IPS DF 4.7 (cell line): ENCODE measurements around the gene SMCO4.
"Not testable (repeated sequence)": the region's sequence is repeated elsewhere in the genome, so short reads cannot be mapped to it uniquely, and the experiment has no call there.

Experiments
- DNase-seq: peaks from one replicate; pipeline ENCODE4 v3.0.0-alpha.2; 2013; ENCODE audit warnings: low spot score; ENCODE audit errors: extremely low read depth

The SMCO4 gene

DNA sequence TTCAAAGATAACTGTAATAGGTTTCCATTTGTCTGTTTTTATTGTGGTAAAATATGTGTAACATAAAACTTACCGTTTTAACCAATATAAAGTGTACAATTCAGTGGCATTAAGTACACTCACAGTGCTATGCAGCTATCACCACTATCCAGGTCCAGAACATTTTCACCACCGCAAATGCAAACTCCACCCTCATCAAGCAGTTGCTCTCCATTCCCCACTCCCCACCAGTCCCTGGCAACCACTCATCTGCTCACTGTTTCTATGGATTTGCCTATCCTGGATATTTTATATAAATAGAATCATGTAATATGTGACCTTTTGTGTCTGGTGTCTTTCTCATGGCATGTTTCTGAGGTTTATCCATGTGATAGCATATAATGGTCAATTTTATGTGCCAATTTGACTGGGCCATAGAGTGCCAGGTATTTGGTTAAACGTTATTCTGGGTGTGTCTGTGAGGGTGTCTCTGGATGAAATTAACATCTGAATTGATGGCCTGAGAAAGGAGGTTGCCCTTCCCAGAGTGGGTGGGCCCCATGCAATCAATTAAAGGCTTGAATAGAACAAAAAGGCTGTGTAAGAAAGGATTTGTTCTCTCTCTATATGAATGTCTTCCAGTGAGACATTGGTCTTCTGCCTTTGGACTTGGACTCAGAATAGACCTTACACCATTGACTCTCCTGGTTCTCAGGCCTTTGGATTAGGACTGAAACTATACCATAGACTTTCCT, 17.2 kb upstream of the SMCO4 start:
- DNase-seq: no peak

- DNase-seq: no peak
Observed at GRCh38 chr11:93559681-93560080, 16.5 kb upstream of the SMCO4 start.

- DNase-seq: no peak
Observed at GRCh38 chr11:93552874-93553273, 9.7 kb upstream of the SMCO4 start.

DNA sequence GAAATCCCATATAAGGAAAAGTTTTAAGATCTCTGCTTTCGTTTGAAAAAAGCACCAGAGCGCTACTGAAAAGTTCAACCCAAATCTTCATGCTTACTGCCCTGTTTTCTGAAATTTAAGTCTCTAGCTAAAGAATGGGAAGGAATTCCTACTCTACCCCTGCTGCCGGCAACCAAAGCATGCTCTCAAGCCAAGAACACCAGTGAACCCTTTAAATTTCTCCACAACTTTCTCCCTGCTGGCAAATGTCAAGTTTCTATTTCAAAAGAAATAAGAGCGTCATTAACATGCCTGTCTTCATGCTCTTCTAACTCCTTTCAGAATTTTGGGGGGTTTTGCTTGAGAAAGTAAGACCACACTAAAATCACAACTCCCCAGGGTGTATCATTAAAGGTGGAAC, 6.8 kb upstream of the SMCO4 start:
- DNase-seq: no peak

- no peak for DNase-seq
Observed at GRCh38 chr11:93548679-93549319, 5.6 kb upstream of the SMCO4 start.

DNA sequence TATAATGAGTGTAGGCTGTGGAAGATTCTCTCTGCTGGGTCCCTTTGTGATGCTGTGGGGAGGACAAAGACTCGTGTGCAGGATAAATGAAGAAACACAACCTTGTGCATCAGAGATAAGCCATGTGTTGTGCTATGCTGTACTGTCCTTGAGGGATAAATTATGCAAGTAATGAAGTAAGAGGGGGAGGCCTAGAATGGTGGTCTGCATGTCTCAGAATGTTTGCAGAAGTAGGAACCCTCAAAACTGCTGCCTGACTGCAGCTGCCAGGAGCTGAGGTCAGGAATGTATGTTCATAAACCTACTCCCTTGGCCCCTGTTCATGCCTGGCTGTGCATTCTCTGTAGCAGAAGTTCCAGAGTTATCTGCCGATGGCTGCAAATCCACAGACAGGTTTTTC, 4.6 kb upstream of the SMCO4 start:
- DNase-seq: no peak

DNA sequence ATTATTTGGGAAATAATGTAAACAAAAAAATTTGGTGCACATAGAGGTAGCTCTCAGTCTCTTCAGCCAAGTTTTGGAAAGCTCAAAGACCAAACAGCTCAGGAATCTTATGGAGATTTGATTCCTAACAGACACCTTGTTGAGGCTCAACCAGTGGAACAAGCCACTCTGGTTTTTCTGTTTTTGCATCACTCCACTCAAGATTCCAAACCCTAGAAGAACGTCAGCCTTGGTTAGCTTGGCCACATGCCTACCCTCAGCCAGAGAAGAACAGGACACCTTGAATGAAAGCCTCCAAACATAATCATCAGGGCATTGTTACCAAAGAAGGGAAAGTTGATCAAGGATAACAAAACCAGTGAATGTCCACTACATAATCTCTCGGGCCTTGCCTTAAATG, 3.8 kb upstream of the SMCO4 start:
- no peak for DNase-seq

DNA sequence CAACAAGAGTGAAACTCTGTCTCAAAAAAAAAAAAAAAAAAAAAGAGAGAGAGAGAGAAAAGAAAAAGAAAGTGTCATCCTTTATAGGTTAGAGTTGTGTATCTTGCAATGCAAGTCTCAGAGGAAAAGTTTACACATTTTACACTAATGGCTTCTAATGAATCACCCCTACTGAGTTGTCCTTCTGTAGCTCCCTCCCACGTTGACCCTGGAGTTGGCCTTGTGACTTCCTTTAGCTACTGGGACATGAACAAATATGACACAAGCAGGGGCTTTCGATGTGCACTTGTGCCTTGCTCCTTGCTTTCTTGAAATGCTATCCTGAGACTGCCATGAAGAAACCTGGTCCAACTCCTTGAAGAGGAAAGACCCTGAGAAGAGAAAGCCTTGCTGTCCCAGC, 2.4 kb upstream of the SMCO4 start:
- DNase-seq: no peak

DNA sequence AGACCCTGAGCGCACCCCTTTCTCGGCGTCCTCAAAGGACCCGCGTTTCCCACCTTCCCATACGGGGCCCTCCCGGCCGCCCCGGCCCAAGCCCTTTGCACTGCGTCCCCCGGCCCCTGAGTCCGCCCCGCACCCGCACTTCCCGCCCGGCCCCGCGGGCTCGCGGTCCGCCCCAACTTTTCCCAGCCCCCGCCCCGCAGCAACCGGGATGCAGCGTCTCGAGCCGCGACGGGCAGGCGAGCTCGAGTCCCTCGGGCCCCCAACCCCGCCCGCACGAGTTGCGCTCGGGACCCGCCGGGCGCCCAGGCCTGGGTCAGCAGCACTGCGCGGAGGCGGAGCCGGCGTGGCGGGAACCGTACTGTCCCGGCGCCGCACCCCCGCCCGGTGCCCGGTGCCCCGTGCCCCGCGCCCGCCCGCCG, 371 bp downstream of the SMCO4 start:
- no peak for DNase-seq

DNA sequence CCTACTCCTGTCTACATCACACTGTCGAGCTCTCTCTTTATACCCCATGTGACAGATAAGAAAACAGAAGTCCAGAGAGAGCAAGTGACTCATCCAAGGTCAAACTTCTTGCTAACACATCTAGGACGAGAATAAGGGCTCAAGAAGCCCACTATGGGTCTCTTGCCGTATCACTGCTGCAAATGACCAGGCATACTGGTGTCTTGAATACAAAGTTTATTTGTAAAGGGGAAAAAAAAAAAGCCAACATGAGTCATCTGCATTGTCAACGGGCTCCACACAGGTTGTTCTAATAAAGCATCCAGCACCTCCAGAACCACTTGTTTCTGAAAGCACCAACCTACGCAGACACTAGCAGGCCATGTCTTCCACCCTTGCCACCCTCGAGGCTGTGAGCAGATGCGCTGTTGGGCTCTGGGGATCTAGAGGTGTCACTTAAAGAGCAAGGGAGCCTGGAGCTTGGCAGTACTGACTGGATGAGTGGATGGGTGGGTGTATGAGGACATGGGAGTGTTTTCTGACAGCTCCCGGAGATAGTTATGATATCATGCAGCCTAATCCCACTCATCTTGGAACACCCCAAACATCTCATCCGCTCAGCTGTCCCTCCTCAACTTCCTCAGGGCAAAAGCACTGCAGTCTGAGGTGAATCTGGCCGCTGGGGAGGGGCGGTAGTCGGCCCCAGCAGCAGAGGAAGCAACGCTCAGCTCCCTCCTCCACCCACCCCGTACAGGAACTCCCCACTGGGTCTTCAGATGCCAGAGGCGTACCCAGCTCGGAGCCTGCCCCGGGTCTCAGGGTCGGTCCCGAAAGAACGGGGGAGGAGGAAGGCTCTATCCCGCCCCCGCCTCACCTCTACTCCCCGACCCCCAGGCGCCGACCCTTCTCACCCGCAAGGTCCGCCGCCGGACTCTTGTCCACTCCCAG, 1.0 kb downstream of the SMCO4 start:
- no peak for DNase-seq

DNA sequence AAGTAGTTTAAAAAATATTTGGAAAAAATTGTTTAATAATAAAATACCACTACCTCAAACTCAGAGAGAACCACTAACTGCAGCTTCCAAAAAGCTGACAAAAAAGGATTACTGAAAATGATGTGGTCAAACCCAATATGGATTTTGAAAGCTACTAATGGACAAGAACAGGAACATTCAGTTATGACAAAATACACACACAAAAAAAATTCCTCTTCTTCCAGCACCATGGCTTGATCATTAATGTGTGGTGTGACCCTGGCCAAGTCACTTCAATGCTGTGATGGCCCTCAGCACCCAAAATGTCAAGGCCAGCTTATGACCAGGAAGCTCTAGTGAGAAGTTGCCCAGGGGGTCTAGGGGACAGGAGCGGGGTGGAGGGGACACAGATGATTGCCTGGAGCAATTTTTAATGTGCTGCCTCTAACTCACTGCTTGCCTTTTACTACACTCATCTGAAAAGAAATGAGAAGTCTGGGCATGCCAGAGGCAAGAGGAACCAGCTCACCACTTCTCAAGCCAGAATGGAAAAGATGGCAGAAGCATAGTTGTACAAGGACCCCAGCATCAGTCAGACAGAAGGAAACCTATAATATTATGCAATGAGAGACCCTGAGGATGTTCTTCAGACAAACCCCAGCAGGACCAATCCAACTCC, 2.2 kb downstream of the SMCO4 start:
- no peak for DNase-seq

GRCh38 chr11:93540337-93540736, 2.9 kb downstream of the SMCO4 start:
- DNase-seq: no peak

- DNase-seq: no peak
Observed at GRCh38 chr11:93537767-93538261, 5.4 kb downstream of the SMCO4 start.

GRCh38 chr11:93537049-93537448, 6.1 kb downstream of the SMCO4 start:
- DNase-seq: no peak

- no peak for DNase-seq
Observed at GRCh38 chr11:93536101-93536861, 6.9 kb downstream of the SMCO4 start.

DNA sequence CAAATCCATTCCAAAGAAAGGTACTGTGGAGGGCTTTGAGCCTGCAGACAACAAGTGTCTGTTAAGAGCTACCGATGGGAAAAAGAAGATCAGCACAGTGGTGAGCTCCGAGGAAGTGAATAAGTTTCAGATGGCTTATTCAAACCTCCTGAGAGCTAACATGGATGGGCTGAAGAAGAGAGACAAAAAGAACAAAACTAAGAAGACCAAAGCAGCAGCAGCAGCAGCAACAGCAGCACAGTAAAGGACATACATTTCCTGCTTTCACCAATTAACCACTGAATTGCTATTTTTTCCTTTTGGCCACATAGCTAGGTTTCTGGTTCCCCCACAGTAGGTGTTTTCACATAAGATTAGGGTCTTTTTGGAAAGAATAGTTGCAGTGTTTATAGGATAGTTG, 7.6 kb downstream of the SMCO4 start:
- DNase-seq: not testable (repeated sequence)

GRCh38 chr11:93532806-93533205, 10.4 kb downstream of the SMCO4 start:
- DNase-seq: no peak

- DNase-seq: no peak
Observed at GRCh38 chr11:93532281-93532789, 10.9 kb downstream of the SMCO4 start.

DNA sequence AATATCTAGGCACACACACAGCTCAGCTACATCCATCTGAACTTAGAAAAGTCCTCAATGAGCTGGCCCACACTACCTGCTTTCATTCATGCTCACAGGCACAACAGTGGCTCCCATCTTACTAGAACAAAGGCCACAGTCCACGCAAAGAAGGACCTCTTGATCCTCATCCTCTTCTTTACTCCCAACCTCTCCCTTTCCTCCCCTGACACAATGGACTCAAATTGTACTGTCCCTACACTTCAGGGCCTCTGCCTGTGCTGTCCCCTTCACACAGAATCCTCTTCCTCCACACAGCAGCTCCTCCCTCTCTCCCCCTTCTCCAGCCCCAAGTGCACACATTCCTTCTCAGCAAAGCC, 12.7 kb downstream of the SMCO4 start:
- DNase-seq: no peak

GRCh38 chr11:93529707-93530467, 13.3 kb downstream of the SMCO4 start:
- no peak for DNase-seq
